Measurements from ENCODE around the gene PVRIG.

DNA sequence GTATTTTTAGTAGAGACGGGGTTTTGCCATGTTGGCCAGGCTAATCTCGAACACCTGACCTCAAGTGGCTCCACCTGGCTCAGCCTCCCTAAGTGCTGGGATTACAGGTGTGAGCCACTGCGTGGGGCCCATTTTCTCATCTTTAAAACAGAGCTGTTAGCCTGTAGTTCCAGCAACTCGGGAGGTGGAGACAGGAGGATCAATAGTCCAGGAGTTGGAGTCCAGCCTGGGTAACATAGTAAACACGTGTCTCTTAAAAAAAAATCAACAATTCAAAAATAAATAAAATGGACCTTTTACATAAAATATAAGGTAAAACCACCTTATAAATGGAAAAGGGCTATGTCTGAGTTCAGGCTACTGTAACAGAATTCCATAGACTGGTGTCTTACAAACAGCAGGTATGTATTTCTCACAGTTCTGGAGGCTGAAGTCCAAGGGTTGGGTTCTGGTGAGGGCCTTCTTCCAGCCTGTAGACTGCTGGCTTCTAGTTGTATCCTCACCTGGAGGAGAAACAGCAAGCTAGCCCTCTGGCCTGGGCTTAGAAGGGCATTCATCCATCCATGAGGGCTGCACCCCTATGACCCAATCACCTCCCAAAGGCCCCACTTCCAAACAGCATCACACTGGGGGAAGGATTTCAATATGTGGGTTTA, 7.0 kb upstream of the PVRIG start:
- TF ChIP-seq, protein P1, sequence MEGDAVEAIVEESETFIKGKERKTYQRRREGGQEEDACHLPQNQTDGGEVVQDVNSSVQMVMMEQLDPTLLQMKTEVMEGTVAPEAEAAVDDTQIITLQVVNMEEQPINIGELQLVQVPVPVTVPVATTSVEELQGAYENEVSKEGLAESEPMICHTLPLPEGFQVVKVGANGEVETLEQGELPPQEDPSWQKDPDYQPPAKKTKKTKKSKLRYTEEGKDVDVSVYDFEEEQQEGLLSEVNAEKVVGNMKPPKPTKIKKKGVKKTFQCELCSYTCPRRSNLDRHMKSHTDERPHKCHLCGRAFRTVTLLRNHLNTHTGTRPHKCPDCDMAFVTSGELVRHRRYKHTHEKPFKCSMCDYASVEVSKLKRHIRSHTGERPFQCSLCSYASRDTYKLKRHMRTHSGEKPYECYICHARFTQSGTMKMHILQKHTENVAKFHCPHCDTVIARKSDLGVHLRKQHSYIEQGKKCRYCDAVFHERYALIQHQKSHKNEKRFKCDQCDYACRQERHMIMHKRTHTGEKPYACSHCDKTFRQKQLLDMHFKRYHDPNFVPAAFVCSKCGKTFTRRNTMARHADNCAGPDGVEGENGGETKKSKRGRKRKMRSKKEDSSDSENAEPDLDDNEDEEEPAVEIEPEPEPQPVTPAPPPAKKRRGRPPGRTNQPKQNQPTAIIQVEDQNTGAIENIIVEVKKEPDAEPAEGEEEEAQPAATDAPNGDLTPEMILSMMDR (IDR thresholded peaks at IDR 0.05): no peak
- no peak for TF ChIP-seq EZH2 (IDR thresholded peaks at IDR 0.05; ENCODE audit: borderline replicate concordance, insufficient read depth, low read depth, low read length, poor library complexity, severe bottlenecking)
